HG03108 (cell line): ENCODE results near the gene ERICH6B.
"Not testable (repeated sequence)": the region's sequence is repeated elsewhere in the genome, so short reads cannot be mapped to it uniquely, and the experiment has no call there.

Source experiments
- ATAC-seq: cut with Tn5 transposase; IDR thresholded peaks from one replicate; pipeline ENCODE4 v1.9.1; 2021; ENCODE audit warnings: moderate library complexity; ENCODE audit not compliant: unreplicated experiment

The ERICH6B gene

DNA sequence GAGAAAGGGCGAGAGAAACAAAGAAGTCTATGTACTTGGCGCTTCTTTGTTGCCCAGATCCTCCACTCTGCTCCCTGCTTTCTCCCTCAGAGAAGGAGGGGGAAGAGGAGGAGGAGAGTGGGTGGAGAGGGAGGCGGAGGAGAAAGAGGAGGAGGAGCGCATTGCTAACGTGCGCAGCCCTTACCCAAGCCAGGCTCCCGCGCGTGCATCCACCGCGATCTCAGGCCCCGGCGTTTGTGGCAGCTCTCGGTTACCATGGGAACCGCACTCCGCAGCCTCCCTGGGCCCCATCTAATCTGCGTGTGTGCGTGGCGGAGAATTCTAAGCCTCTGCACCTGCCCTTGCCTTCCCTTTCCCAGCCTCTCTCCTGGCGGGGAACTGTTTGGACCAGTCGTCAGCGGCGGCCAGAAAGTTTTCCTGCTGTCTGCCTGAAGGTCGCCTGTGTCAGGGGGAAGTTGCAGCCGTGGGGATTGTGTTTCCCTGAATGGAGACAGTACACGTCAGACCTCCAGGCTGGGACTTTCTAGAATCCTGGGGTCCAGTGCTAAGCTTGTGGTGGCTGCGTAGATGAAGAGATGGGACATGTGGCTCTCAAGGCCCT is at the start of gene ERICH6B:
TSS of gene ERICH6B (minus strand) at position 239 of the 601 bp plus-strand sequence. CDS start 18,734 bp downstream, outside the sequence.
- ATAC-seq, result no peak

DNA sequence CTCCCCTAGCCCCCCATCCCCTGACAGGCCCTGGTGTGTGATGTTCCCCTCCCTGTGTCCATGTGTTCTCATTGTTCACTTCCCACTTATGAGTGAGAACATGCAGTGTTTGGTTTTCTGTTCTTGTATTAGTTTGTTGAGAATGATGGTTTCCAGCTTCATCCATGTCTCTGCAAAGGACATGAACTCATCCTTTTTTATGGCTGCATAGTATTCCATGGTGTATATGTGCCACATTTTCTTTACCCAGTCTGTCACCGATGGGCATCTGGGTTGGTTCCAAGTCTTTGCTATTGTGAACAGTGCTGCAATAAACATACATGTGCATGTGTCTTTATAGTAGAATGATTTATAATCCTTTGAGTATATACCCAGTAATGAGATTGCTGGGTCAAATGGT is 47.4 kb upstream of the ERICH6B start:
- not testable (repeated sequence) for ATAC-seq

DNA sequence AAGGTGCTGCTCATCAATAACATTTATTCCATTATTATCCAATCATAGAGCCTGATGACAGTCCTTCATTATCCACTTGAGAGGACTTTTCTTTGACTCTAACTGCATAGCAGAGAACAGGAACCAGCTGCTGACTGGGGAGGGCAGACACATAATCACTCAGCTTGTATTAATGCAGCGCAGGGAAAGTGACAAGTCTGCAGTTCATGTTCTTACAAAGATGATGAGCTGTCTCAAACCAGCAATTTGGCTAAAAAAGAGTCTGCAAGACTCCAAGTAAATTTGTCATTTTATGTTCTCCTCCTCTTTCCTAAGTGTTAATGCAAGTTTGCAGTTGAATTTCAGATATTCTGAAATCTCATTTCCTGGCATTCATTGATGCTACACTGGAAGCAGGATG is 46.6 kb upstream of the ERICH6B start:
- no peak for ATAC-seq

DNA sequence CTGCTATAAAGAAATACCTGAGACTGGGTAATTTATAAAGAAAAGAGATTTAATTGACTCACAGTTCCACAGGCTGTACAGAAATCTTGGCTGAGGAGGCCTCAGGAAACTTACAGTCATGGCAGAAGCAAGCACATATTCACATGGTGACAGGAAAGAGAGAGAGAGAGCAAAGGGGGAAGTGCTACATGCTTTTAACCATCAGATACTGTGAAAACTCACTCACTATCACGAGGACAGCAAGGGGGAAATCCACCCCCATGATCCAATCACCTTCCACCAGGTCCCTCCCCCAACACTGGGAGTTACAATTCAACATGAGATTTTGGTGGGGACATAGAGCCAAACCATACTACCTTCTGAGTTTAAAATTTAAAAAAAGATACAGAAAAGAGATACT is 44.9 kb upstream of the ERICH6B start:
- not testable (repeated sequence) for ATAC-seq

DNA sequence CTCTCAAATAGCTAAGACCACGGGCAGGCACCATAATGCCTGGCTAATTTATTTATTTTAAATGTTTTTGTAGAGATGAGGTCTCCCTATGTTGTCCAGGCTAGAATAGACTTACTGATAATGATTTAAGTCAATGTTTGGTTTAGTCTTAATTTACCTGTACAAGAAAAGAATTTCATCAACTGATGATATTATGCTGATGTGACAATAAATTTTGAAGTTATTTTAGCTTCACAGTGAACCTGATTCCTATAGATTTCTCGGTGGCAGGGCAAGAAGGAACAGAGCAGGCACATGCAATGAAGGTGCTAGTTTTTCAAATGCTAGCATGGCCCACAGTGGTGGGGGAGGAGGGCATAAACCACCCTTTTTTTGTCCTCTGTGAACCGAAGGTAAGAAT is 44.0 kb upstream of the ERICH6B start:
- no peak for ATAC-seq

GRCh38 chr13:45658586-45659235 is 43.2 kb upstream of the ERICH6B start:
- ATAC-seq, result no peak

- no peak for ATAC-seq
These were observed 39.3 kb upstream of the ERICH6B start for GRCh38 chr13:45654633-45655349.

DNA sequence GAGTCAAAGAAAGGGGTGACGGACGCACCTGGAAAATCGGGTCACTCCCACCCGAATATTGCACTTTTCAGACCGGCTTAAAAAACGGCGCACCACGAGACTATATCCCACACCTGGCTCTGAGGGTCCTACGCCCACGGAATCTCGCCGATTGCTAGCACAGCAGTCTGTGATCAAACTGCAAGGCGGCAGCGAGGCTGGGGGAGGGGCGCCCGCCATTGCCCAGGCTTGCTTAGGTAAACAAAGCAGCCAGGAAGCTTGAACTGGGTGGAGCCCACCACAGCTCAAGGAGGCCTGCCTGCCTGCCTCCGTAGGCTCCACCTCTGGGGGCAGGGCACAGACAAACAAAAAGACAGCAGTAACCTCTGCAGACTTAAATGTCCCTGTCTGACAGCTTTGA is 29.7 kb upstream of the ERICH6B start:
- ATAC-seq, result not testable (repeated sequence)

- ATAC-seq, result not testable (repeated sequence)
These were observed 26.6 kb upstream of the ERICH6B start for GRCh38 chr13:45642159-45642558.

DNA sequence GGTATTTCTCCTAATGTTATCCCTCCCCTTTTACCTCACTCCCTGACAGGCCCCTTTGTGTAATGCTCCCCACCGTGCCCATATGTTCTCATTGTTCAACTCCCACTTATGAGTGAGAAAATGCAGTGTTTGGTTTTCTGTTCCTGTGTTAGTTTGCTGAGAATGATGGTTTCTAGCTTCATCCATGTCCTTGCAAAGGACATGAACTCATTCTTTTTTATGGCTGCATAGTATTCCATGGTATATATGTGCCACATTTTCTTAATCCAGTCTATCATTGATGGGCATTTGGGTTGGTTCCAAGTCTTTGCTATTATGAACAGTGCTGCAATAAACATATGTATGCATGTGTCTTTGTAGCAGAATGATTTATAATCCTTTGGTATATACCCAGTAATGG is 19.8 kb upstream of the ERICH6B start:
- not testable (repeated sequence) for ATAC-seq

GRCh38 chr13:45630791-45631190 is 15.3 kb upstream of the ERICH6B start:
- no peak for ATAC-seq

- ATAC-seq, result no peak
These were observed 14.4 kb upstream of the ERICH6B start for GRCh38 chr13:45629940-45630339.

DNA sequence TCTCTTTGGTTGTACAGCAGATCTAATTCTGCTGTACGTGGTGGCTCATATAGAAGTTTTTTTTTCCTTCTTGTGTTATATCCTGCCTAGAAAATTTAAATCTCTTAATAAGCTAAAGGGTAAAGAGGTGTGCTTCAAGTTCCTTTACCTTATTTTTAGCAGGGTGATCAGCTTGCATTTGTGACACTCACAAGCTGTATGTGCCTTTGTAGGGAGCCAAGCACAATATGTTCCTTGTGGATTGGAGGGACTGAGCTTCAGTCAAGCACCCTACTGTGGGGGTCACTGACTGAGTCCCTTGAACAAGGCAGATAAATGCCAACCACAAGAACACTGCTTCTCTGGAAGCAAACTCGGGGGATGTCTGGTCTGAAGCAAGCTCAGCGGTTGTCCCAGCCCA is 12.6 kb upstream of the ERICH6B start:
- no peak for ATAC-seq

DNA sequence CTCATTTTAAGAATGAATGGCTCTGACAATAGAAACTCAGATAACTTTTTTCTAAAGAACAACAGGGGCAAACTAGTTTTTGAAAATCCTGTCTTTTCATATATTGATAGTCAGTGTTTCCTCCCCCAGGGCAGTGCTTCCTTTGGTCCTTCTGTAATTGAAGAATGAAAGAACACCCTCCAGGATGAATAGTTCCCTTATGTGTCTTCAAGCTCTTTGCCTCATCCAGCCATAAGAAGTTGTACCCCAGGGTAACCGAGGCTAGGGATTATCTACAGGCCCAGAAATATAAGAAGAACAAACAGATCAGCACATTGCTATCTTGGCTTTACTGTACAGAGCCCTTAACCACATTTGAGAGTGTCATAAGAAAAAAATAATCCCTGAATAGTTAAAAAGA is 12.1 kb upstream of the ERICH6B start:
- ATAC-seq, result no peak

DNA sequence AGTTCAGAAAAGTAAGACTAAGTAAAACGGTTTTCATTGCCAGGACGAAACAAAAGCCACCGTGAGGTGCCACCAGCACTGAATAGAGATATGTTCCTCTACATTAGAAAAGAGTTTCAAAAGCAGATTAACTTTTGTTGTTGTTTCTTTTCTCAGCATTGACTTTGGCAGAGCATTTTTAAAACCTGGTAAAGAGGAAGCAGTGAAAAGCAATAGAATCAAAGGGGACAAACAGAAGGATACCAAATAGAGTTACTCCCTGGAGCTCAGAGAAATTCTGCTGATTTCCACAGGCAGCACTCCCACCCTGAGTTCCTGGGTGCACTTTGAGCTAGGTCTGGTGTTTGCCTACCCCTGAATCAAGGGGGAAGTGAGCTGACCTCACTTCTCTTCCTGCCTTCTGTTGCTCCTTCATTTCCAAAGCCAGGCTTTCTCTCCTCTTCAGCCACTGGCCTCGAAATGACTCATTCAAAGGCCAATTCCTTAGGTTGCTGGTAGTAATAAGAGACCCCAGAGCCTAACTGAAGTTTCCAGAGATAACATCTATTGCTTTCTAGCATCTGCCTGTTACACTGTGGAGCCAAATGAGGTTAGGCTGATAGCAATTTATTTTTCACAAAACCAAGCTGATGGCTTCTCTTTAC is 11.3 kb upstream of the ERICH6B start:
- ATAC-seq, result no peak

- no peak for ATAC-seq
These were observed 8.1 kb upstream of the ERICH6B start for GRCh38 chr13:45623516-45624090.

- ATAC-seq, result no peak
These were observed 6.4 kb upstream of the ERICH6B start for GRCh38 chr13:45621950-45622349.

GRCh38 chr13:45607931-45608330 is 7.6 kb downstream of the ERICH6B start:
- no peak for ATAC-seq

DNA sequence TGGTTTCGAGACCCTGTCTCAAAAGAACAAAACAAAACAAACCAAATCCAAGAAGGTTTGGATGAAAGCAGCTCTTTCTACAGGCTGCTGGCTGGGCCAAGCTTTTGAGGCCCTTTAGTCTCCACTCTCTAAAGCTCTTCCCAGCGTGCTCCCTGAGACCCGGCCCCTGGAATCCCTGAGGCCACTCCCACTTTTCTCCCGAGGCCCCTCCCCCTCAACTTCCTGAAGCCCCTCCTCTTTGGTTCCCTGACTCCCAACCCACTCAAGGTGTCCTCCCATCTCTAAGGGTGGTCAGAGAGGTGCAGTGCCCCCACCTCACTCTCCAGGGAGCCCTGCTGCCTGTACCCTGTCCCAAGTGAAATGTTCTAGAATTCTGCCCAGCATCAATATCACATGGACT is 10.6 kb downstream of the ERICH6B start:
- ATAC-seq, result no peak

- ATAC-seq, result no peak
These were observed 12.2 kb downstream of the ERICH6B start for GRCh38 chr13:45603338-45603737.
